GM15510 (cell line): ENCODE measurements around the gene GPATCH1.

Experiments
- POLR2A ChIP-seq: IDR thresholded peaks from 3 replicates; pipeline ENCODE4 v1.6.1; 2011; ENCODE audit warnings: borderline replicate concordance; ENCODE audit not compliant: insufficient read length; ENCODE audit errors: extremely low read depth

GPATCH1 gene

DNA sequence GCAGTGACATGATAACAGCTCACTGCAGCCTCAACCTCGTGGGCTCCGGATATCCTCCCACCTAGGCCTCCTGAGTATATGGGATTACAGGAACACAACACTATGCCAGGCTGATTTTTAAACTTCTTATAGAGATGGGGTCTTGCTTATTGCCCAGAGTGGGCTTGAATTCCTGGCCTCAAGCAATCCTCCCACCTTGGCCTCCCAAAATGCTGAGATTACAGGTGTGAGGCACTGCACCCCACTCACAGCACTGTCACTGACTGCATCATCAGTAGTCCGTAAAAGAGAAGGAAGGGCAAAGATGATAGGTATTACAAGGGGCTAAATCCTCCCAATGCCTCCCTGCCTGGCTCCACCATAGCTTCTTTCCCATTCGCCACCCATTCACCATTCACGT is 20.4 kb upstream of the GPATCH1 start:
- no peak for TF ChIP-seq POLR2A

- no peak for TF ChIP-seq POLR2A
Observed at GRCh38 chr19:33062902-33063301, 18.1 kb upstream of the GPATCH1 start.

DNA sequence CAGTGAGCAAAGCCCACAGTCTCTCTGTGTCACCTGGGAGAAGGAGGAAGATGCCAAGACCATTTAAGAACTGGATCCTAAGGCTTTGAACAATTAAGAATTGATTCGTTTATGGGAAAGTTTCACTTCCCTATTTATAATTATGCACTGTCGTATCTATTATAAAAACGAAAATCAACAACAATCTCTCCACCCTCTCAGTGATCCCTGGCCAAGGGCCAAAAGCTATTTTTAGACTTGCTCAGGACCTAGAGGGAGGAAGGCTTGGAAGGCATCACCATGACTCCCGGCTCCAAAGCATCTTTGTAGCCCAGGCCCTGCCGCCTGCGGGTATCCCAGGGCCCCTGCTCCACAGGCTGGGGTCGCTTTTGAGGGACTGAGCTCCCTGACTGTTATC is 17.6 kb upstream of the GPATCH1 start:
- TF ChIP-seq POLR2A, result no peak

- no peak for TF ChIP-seq POLR2A
Observed at GRCh38 chr19:33063753-33064457, 17.1 kb upstream of the GPATCH1 start.

DNA sequence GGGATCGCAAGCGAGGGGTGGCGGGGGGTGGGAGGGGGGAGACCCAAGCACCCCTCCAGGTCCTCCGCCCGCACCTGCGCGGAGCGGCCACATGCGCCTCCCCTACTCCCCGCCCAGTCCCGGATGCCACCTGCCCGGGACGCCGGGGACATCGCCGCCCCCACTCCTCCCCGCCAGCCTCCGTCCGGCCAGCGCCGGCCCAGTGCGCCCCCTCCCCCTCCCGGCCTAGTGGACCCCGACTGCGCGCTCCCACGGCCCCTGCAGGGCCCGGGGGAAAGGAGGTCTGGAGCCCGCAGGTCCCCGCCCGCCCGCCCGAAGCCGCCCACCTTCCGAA is 16.6 kb upstream of the GPATCH1 start:
- TF ChIP-seq POLR2A, result no peak

- TF ChIP-seq POLR2A, result peak; percentile 53
Observed at GRCh38 chr19:33064792-33065550, 16.0 kb upstream of the GPATCH1 start, which contains the start of gene RHPN2. RHPN2 (minus strand) TSS chr19:33064888; CDS start chr19:33064852, 36 bp downstream.

DNA sequence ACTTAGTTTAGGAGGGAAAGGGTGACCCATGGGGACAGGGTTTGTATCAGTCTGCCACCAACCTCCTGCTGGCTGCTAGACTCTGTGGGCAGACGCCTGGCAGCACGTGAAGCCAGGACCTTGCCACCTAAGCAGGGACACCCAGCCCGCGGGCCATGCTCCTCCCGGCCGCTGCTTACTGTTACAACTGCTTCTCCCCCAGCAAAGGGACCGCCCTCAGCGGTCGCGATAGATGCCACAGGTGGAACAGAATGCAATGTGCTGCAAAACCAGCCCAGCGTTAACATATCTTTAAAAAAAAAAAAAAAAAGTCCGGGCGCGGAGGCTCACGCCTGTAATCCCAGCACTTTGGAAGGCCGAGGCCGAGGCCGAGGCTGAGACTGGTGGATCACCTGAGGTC is 14.4 kb upstream of the GPATCH1 start:
- no peak for TF ChIP-seq POLR2A

DNA sequence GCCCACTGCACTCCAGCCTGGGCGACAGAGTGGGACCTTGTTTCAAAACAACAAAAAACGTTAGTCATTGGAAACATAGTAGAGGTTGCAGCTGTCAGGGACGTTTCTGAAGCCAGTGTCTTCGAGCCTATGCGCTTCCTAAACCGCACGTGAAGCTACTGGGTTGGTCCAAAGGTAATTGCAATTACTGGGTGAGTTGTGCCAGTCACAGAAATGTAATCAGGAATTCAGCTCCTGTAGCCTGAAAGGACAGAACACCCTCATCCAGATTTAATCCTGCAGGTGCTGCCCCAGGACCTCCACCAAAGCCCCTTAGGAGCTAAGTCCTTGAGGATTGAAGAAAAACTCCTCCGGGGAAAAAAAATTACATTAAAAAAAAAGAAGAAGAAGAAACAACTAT is 13.9 kb upstream of the GPATCH1 start:
- no peak for TF ChIP-seq POLR2A

- TF ChIP-seq POLR2A, result no peak
Observed at GRCh38 chr19:33071887-33072286, 9.1 kb upstream of the GPATCH1 start.

DNA sequence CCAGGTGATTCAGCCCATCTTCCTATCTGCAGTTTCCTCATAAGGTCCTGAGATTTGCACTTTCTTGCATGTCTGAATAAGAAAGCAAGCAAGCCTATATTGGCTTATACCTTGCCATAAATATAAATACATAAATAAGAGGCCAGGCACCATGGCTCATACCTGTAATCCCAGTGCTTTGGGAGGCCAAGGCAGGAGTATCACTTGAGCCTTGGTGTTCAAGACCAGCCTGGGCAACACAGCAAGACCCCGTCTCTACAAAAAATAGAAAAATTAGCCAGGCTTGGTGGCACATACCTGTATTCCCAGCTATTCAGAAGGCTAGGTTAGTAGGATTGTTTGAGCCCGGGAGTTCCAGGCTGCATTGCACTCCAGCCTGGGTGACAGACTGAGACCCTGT is 5.5 kb upstream of the GPATCH1 start:
- TF ChIP-seq POLR2A, result no peak

DNA sequence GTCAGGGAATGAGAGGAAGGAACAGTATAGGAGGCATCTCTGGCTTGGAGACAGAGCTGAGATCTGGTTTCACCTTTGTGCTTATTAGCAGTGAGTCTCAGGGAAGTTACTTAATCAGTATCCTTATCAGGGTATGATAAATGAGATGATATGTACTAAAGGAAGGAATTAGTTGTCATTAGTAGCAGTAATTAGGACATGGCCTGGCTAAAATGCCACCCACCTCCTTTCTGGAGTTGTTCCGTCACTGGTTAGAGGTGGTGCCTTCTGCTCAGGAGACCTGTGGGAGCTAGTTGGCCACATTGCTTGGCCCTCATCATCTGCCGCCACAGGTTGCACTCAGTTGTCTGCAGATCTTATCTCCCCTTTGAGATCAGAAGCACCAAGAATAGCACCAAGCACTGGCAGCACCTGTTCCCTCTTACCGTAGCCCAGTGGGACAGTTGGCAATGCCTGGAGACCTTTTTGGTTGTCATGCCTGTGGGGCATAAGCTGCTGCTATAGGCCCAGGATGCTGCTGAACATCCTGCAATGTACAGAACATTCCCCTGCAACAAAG is 4.7 kb downstream of the GPATCH1 start:
- no peak for TF ChIP-seq POLR2A

GRCh38 chr19:33086955-33087354 is 6.0 kb downstream of the GPATCH1 start:
- no peak for TF ChIP-seq POLR2A

DNA sequence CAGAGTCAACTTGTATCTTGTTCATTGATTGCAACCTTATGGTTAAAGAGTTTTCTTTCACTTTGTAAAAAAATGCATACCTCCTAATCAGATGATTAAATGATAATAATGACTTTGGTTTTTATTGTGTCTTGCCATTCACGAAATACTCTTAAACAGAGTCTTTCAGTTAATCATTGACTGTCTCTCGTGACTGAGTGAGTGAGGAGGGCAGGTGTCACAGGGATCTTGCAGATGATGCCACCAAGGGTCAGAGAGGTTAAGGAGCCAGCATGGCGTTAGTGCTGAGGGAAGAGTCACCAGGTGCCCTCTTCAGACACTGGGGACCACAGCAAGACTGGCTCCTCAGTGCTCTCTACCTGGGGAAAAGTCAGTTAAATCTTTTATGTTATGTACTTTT is 8.0 kb downstream of the GPATCH1 start:
- no peak for TF ChIP-seq POLR2A

- TF ChIP-seq POLR2A, result no peak
Observed at GRCh38 chr19:33090179-33090578, 9.2 kb downstream of the GPATCH1 start.

DNA sequence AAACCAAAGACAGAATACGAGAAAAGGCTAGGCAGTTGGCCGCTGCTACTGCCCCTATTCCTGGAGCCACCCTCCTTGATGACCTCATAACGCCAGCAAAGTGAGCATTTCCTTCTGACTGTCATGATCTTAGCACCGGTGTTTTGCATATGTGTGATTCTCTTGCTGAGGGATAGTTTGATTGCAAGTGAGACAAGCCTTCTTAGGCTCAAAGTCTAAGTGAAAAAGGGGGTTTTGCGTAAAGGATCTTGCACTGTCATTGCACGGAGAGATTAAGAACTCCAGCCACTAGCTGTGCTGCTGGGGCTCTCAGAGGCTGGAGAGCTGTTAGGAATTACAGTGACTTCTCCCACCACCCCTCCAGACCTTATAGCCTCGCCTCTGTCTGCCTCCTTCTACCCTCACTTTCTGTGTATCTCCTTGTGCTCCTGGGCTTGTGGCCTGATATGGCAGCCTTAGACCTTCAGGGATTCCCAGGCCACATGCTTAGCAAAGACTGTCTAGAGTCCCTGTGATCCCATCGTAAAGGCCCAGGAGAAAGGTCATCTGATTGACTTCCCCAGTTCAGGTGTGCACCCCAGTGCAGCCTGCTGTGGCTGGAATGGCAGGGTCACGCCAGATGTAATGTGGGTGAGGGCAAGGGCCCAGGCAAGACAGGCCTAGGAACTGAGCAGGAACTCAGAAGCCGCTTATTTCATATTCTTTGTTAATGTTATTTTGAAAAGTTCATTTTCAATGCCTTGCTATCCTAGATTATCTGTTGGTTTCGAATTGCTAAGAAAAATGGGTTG is 12.6 kb downstream of the GPATCH1 start:
- no peak for TF ChIP-seq POLR2A

GRCh38 chr19:33094436-33095067 is 13.6 kb downstream of the GPATCH1 start:
- TF ChIP-seq POLR2A, result no peak

GRCh38 chr19:33096005-33096404 is 15.0 kb downstream of the GPATCH1 start:
- TF ChIP-seq POLR2A, result no peak
